ENCODE data around the gene PREX1. TPM values are rescaled to one million over a fixed set of nuclear protein-coding genes. Genes with fewer than 3 reads are reported as not detected.

The PREX1 gene
- total RNA-seq, 4 donors from 2014 or later: 29.5 to 121 (median 40.9) TPM

- DNase-seq (ENCODE audit: low spot score) (no peak), ATAC-seq (ENCODE audit: low FRiP score) (no peak)
- TF ChIP-seq CTCF (IDR thresholded peaks at IDR 0.05): no peak
Measured at GRCh38 chr20:48632017-48632824, 195.6 kb downstream of the PREX1 start.

GRCh38 chr20:48631114-48632016, 196.4 kb downstream of the PREX1 start:
- no peak for TF ChIP-seq CTCF (IDR thresholded peaks at IDR 0.05)
- ATAC-seq (ENCODE audit: low FRiP score) (no peak), DNase-seq (ENCODE audit: low spot score) (no peak)

- DNase-seq (ENCODE audit: low spot score) (no peak), ATAC-seq (ENCODE audit: low FRiP score) (no peak)
- TF ChIP-seq CTCF (IDR thresholded peaks at IDR 0.05): no peak
Measured at GRCh38 chr20:48630342-48631075, 197.3 kb downstream of the PREX1 start.

GRCh38 chr20:48629960-48630315, 197.9 kb downstream of the PREX1 start:
- TF ChIP-seq CTCF (IDR thresholded peaks at IDR 0.05): no peak
- DNase-seq (ENCODE audit: low spot score): no peak
- no peak for ATAC-seq (ENCODE audit: low FRiP score)

- no peak for ATAC-seq (ENCODE audit: low FRiP score)
- TF ChIP-seq CTCF (IDR thresholded peaks at IDR 0.05): no peak
- DNase-seq (ENCODE audit: low spot score): no peak
Measured at GRCh38 chr20:48629069-48629959, 198.5 kb downstream of the PREX1 start.

GRCh38 chr20:48627737-48628128, 200.1 kb downstream of the PREX1 start:
- no peak for DNase-seq (ENCODE audit: low spot score)
- no peak for TF ChIP-seq CTCF (IDR thresholded peaks at IDR 0.05)
- no peak for ATAC-seq (ENCODE audit: low FRiP score)
